Tibial artery (tissue), 4 donors: ENCODE measurements around the gene DLG2.

Experiments used
- DNase-seq, 2 donors: peaks; one replicate each; pipeline ENCODE4 v3.0.0-alpha.2; 2019
- H3K27ac ChIP-seq, 2 donors: fragments of 200-600 bp; sonication (generic) in 1 of 2; 1 replicate in 1 of 2; 2 replicates in 1 of 2; pipeline ENCODE4 v1.5.1; 2018 to 2019; ENCODE audit warnings: mild to moderate bottlenecking in 1 of 2
- H3K27me3 ChIP-seq, 2 donors: fragments of 200-600 bp; sonication (generic) in 1 of 2; one replicate each; pipeline versions ENCODE4 v1.5.1 to v1.6.0; 2016 to 2019
- H3K36me3 ChIP-seq, 3 donors: fragments of 200-600 bp; sonication (generic) in 2 of 3; one replicate each; pipeline ENCODE4 v1.5.1; 2016 to 2019; ENCODE audit warnings: mild to moderate bottlenecking in 2 of 3
- H3K4me1 ChIP-seq, 4 donors: fragments of 200-600 bp; sonication (generic) in 2 of 4; 1 replicate in 3 of 4; 2 replicates in 1 of 4; pipeline ENCODE4 v1.5.1; 2016 to 2019
- H3K4me3 ChIP-seq, 2 donors: fragments of 200-600 bp; sonication (generic) in 1 of 2; 1 replicate in 1 of 2; 2 replicates in 1 of 2; pipeline ENCODE4 v1.5.1; 2018 to 2019; ENCODE audit warnings: mild to moderate bottlenecking in 2 of 2
- H3K9me3 ChIP-seq, 3 donors: fragments of 200-600 bp; sonication (generic) in 1 of 3; one replicate each; pipeline ENCODE4 v1.5.1; 2016 to 2019
- intact Hi-C: fragments of 100-400 bp; cut with DNase I; formaldehyde crosslinking; loops from one replicate; pipeline ENCODE4 v1.15.0; 2023; ENCODE audit warnings: low total_unique reads
- TF ChIP-seq, protein P1 (sequence below), 2 experiments: fragments of 200-600 bp in 1 of 2; fragments of 450-650 bp in 1 of 2; IDR thresholded peaks; one replicate each; pipeline ENCODE4 v1.5.1; 2017 to 2019; ENCODE audit warnings: antibody characterized with exemption in 2 of 2, mild to moderate bottlenecking in 1 of 2, moderate library complexity in 1 of 2

DLG2 gene

GRCh38 chr11:84901991-84902390 is 725.2 kb downstream of the DLG2 start:
- intact Hi-C loops: no loop called here
- H3K4me3 ChIP-seq: no peak overlapping the region
- no peaks in the 10 kb centered on the region for H3K9me3 ChIP-seq
- no peaks in the 10 kb centered on the region for H3K36me3 ChIP-seq
- H3K27me3 ChIP-seq: no peaks in the 10 kb centered on the region
- no peak overlapping the region for H3K27ac ChIP-seq
- peaks cover 0 to 10% (median 3%) of the 10 kb centered on the region in 4 donors for H3K4me1 ChIP-seq
- no peak for DNase-seq
- TF ChIP-seq, protein P1, sequence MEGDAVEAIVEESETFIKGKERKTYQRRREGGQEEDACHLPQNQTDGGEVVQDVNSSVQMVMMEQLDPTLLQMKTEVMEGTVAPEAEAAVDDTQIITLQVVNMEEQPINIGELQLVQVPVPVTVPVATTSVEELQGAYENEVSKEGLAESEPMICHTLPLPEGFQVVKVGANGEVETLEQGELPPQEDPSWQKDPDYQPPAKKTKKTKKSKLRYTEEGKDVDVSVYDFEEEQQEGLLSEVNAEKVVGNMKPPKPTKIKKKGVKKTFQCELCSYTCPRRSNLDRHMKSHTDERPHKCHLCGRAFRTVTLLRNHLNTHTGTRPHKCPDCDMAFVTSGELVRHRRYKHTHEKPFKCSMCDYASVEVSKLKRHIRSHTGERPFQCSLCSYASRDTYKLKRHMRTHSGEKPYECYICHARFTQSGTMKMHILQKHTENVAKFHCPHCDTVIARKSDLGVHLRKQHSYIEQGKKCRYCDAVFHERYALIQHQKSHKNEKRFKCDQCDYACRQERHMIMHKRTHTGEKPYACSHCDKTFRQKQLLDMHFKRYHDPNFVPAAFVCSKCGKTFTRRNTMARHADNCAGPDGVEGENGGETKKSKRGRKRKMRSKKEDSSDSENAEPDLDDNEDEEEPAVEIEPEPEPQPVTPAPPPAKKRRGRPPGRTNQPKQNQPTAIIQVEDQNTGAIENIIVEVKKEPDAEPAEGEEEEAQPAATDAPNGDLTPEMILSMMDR (IDR thresholded peaks at IDR 0.05): no peak

DNA sequence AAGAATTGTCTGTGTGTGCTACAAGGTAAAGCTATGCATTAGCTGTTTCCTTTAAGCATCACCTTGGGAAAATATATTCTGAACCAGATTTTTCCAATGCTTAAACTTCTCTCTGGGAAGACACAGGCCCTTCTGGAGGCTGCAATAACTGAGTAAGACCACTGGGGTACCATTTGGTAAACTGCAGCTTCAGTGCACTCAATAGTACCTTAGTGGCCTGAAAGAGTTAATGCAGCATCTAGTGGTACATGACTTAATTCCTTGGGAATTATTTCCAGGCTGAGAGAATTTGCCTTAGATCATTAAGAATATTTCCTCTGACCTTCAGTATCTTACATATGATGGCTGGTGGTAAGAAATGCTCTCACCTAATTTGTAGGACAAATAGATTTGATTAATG is 727.4 kb downstream of the DLG2 start:
- DNase-seq: no peak
- no peak overlapping the region for H3K4me3 ChIP-seq
- H3K4me1 ChIP-seq: peaks cover 0 to 10% (median 3%) of the 10 kb centered on the region in 4 donors
- TF ChIP-seq, protein P1 (IDR thresholded peaks at IDR 0.05): no peak
- H3K27ac ChIP-seq: no peak overlapping the region
- H3K36me3 ChIP-seq: no peaks in the 10 kb centered on the region
- intact Hi-C loops: no loop called here
- no peaks in the 10 kb centered on the region for H3K9me3 ChIP-seq
- no peaks in the 10 kb centered on the region for H3K27me3 ChIP-seq

- TF ChIP-seq, protein P1 (IDR thresholded peaks at IDR 0.05): no peak
- no peak for DNase-seq
- no peaks in the 10 kb centered on the region for H3K27me3 ChIP-seq
- no peak overlapping the region for H3K4me3 ChIP-seq
- intact Hi-C loops: no loop called here
- peaks cover 0 to 10% (median 3%) of the 10 kb centered on the region in 4 donors for H3K4me1 ChIP-seq
- no peaks in the 10 kb centered on the region for H3K36me3 ChIP-seq
- H3K27ac ChIP-seq: no peak overlapping the region
- no peaks in the 10 kb centered on the region for H3K9me3 ChIP-seq
Measured at GRCh38 chr11:84899134-84899533, 728.0 kb downstream of the DLG2 start.

- TF ChIP-seq, protein P1 (IDR thresholded peaks at IDR 0.05): no peak
Measured at GRCh38 chr11:84894666-84895065, 732.5 kb downstream of the DLG2 start.

GRCh38 chr11:84890676-84891075 is 736.5 kb downstream of the DLG2 start:
- Histone ChIP-seq H3K36me3 (no peaks in the 10 kb centered on the region), H3K4me1 (peaks cover 0 to 9% (median 0%) of the 10 kb centered on the region in 4 donors), H3K27ac (no peak overlapping the region), H3K9me3 (no peaks in the 10 kb centered on the region), H3K27me3 (no peaks in the 10 kb centered on the region), H3K4me3 (no peak overlapping the region)
- TF ChIP-seq, protein P1 (IDR thresholded peaks at IDR 0.05): no peak
- DNase-seq: no peak
- intact Hi-C loops: no loop called here

More at GRCh38 chr11:84894666-84895065, 732.5 kb downstream of the DLG2 start:
- Histone ChIP-seq H3K4me3 (no peak overlapping the region), H3K9me3 (no peaks in the 10 kb centered on the region), H3K27ac (no peak overlapping the region), H3K36me3 (no peaks in the 10 kb centered on the region), H3K4me1 (no peaks in the 10 kb centered on the region), H3K27me3 (no peaks in the 10 kb centered on the region)
- intact Hi-C loops: no loop called here
- no peak for DNase-seq

DNA sequence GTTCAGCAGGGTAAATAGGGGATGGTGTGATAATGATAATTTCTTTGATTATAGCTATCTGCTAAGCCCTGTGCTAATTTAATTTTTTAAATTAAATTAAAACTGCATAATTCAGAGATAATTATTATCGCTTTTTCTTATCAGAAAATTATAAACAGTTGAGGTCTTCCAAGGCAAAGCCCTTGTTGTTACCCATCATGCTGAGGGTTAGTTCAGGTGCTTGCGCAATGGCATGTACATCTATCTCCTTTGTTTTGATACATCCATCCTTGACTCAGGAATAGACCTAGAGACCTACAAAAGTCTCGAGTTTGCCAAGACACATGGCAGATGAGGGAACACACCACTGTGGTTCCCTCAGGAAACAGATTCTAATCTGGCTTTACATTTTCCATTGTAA is 737.6 kb downstream of the DLG2 start:
- peaks cover 0 to 12% (median 0%) of the 10 kb centered on the region in 4 donors for H3K4me1 ChIP-seq
- no peak overlapping the region for H3K27ac ChIP-seq
- TF ChIP-seq, protein P1 (IDR thresholded peaks at IDR 0.05): no peak
- intact Hi-C loops: no loop called here
- DNase-seq: no peak
- no peaks in the 10 kb centered on the region for H3K27me3 ChIP-seq
- H3K4me3 ChIP-seq: no peak overlapping the region
- H3K9me3 ChIP-seq: no peaks in the 10 kb centered on the region
- H3K36me3 ChIP-seq: no peaks in the 10 kb centered on the region
